GM18505 (cell line): ENCODE results near the gene GPC3.
"Not testable (repeated sequence)": the region's sequence is repeated elsewhere in the genome, so short reads cannot be mapped to it uniquely, and the experiment has no call there.

Experiments
- ATAC-seq: cut with Tn5 transposase; IDR thresholded peaks from one replicate; pipeline ENCODE4 v1.9.1; 2021; ENCODE audit not compliant: unreplicated experiment
- POLR2A ChIP-seq: IDR thresholded peaks from 4 replicates; pipeline ENCODE4 v1.6.1; 2011; ENCODE audit warnings: borderline replicate concordance; ENCODE audit not compliant: insufficient read depth, insufficient read length; ENCODE audit errors: extremely low read depth

GPC3 gene

DNA sequence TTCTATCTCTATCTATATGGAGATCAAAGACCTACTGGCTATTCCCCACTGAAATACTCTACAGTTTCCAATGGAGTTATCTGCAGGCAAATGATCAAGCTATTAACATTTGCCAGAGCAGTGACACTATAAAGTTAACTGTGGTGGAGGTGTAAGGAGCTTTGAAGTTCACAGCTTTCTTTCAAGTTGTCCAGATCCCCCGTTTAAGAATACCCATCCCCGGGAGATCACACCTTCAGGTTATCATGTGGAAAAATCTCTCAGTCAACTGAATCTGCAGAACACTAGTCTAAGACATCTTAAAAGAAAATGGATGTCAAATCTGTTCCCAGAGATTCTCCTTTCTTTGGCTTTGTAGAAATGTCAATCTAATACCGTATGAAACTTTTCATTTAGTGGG is 80.1 kb downstream of the GPC3 start:
- no peak for ATAC-seq
- TF ChIP-seq POLR2A, result no peak

DNA sequence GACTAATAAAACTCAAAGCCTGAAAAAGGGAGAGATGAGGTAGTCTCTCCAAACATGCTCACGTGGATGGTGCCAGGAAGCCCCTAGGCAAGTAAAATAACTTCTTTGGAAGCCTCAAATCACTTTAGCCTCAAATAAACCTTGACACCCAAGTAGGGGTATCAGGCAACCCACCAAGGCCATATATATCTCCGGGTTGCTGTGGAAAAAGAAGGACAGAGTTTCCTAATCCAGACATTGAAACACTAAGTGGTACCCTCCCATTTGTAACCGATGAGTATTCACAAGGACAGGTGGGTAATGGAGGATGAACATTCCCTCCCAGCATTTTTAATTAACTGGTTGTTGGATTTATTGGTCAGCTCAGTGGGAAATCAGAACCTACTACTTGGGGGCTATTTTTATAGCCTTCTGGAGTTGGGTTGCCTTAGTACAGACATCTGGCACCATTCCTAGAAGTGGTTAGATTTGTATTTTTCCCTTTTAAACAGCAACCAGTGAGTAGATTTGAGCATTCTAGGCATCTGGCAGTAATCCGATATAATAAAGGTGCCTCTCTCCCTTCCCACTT is 87.7 kb downstream of the GPC3 start:
- no peak for TF ChIP-seq POLR2A
- no peak for ATAC-seq

DNA sequence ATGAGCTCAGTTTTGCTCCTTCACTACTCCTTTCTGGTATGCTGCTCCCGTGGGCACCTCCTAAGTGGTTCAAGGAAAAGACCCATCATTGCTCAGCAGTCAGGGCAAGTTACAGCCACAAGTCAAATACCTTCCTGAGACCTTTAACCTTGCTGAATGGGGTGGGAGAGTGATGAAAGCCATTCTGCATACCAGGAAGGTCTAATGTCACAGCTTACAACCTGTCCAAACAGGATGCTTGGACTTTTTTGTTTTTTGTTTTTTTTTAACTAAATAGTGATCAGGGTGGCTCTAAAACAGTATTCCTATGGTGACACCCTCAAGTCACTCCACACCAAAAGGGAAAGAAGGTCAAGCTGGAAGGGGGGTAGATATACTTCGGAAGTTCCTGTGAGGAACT is 93.1 kb downstream of the GPC3 start:
- ATAC-seq, result no peak
- no peak for TF ChIP-seq POLR2A

DNA sequence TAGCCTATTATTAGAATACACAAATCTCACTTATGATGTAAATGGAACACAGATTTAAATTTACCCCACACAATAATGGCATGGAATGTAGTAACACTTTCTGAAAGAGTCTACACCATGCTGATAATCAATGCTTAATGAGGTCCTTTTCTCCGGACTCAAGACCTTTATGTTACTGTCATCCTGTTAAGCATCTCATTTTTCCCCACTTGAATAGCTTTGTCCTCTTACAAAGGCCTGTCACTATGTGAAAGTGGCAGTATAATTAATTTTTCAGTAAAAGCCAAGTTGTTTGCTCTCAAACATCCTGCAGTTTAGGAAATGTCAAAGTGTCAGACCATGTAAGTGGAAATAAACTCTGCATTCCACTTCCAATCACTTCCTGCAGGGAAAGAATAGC is 96.4 kb downstream of the GPC3 start:
- no peak for TF ChIP-seq POLR2A

DNA sequence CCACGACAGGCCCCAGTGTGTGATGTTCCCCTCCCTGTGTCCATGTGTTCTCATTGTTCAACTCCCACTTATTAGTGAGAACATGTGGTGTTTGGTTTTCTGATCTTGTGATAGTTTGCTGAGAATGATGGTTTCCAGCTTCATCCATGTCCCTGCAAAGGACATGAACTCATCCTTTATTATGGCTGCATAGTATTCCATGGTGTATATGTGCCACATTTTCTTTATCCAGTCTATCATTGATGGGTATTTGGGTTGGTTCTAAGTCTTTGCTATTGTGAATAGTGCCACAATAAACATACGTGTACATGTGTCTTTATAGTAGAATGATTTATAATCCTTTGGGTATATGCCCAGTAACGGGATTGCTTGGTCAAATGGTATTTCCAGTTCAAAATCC is 97.3 kb downstream of the GPC3 start:
- not testable (repeated sequence) for ATAC-seq

More for the DNA sequence above, 96.4 kb downstream of the GPC3 start:
- ATAC-seq, result no peak

DNA sequence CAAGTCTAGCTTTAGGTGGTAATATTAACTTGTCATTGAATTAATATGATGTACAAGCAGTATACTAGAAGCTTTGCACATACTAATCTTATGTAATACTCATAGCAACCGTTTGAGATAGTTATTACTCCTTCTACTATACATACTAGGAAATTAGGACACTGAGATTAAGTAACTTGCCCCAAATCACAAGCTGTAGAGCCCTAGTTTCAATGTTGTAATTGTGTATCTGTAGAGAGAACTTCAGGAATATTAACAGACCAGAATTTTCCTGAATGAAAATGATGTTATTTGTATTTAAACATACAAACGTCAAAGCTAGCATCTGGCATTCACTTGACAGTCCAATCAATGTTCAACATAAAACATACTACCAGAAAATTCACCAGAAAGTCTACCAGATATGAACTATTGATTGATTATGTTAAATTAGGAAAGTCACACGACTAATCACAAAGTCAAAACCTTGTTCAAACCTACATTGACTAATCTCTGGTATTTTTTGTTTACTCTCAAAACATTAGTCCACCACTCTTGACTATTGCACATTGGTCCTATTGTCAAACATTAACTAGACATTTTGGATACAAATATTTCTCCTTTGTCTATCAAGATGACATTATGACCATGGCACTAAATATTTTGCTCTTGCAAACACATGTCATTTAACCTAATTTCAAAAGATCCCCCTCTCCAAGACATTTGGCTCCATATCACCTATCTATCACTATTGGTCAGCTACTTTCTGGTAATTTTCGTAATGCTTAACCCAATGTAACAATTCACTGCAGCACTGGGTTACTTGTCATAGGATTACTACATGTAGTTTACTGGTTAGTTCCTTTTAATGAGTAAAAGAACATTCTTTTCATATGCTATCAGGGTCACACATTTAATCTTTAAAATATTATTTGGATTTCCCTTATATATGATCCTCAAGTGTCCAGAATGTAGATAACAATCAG is 100.7 kb downstream of the GPC3 start:
- ATAC-seq, result no peak
- TF ChIP-seq POLR2A, result no peak

DNA sequence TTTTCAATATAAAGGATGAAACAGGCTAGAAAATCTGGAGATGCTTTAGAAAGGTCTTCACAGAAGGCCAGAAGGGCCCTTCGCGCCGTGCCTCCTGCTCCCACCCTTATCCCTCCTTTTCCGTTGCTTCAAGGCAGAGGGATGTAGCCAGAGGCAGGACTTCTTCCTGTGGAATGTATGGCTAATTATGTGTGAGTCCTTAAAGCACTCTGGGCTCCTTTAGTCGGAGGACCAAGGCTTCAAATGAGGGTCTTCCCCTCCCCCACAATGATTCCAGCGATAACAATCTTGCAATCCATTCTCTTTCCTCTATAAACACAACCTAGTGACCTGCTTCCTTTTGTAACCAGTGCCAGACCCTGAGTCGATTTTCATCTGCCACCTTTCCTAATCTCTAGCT is 103.5 kb downstream of the GPC3 start:
- no peak for TF ChIP-seq POLR2A
- ATAC-seq, result no peak

DNA sequence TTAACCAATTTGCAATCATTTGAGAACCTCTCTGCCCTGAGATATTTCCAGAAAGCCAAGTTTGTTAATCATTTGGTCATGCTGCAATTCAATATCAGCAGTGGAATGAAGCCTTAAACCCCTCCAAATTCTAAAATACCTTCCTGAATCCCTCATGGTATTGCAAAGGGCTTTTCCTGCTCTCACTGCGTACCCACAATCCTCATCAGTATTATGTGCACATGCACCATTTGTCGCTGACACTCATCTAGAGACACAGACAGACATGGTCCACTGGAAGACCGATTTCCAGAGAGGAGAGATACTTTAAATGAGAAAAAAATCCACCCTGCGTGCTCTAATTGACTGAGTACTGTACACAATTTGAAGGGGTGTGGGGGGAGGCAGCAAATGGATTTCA is 104.4 kb downstream of the GPC3 start:
- no peak for TF ChIP-seq POLR2A
- ATAC-seq, result no peak

DNA sequence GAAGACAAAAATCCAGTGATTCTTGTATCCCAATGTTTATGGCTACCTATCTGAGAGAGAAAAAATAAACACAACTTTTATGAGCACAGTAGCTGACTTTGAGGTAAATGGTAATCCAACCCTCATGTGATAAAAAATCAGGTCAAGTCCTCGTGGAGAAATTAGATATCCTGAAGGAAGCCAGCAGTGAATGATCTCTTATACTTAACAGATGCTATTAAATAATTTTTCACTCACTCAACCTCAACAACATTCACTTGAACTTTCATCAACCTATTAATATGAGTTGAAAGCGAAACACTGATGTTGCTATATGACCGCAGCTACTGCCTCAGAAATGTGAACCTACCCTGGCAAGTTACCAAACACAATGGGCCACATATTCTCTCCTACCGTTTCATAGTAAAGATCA is 105.4 kb downstream of the GPC3 start:
- no peak for TF ChIP-seq POLR2A
- ATAC-seq, result no peak

DNA sequence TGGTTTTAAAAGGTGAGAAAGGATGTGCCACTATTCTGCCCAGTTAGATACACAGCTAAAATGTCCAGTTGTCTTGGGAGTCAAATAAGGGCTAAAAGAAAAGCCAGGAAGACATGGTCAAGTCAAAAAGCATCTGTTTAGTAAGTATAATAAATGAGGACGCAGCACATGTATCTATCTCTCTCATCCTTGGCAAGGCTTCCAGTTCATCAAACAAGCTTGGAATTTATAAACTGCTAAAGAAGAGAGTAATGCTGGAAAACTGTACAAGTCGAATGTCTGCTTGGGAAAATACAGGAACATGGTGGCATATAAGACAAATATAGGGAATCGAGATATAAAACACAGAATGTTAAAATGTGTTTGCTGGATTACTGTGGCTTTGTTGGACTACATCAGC is 106.7 kb downstream of the GPC3 start:
- no peak for TF ChIP-seq POLR2A
- no peak for ATAC-seq

DNA sequence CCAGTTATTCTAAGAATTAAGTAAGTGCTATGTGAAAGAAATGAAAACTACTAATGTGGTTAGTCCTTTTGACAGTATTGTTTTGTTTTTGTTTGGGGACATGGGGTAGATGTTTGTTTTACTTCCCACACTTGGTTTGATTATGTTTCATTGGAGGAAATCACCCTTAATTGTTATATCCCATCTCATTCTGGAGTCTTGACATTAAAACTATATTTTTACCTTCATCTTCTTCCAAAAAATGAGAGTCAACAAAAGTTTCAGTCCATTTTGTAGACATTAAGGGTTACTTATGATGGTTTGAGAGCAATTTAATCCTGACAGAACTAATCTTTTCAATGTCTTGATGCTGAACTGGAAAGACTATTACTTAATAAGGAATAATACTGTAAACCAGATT is 108.7 kb downstream of the GPC3 start:
- no peak for TF ChIP-seq POLR2A
- ATAC-seq, result no peak

DNA sequence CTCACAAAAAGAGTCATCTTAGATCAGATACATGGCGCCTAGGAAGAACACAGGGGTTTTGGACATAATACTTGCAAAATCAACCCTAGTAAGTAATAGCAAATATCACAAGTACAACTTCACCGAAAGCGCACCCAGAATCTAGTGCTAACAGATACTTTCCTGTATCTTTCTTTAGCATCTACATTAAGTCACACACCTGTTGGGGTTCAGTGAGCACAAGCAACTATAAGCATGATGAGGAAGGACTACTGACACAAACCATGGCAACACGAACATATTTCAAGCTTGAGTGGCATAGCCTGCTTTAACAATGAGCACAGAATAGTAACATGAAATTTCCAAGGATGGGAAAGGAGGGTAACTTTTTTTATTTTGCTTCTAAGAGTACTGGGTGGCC is 116.1 kb downstream of the GPC3 start:
- no peak for ATAC-seq
- no peak for TF ChIP-seq POLR2A

DNA sequence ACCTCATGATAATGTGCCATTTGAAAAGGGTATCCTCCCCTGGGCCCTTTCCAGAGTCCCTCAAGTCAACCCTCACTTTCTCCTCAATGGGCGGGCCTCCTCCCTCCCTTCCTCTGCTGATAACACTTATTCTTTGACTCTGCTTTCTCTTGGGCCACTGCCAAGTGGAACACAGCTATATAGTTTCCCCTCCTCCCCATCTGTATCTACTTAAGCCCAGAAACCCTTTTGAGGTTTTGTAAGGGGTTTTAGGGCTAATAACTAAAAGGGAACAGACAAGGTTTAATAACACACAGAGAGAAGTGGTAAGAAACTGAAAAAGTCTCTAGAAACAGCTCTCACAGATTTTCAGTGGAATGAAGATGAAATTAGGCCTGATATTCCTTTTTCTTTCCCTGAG is 116.7 kb downstream of the GPC3 start:
- no peak for TF ChIP-seq POLR2A
- no peak for ATAC-seq

DNA sequence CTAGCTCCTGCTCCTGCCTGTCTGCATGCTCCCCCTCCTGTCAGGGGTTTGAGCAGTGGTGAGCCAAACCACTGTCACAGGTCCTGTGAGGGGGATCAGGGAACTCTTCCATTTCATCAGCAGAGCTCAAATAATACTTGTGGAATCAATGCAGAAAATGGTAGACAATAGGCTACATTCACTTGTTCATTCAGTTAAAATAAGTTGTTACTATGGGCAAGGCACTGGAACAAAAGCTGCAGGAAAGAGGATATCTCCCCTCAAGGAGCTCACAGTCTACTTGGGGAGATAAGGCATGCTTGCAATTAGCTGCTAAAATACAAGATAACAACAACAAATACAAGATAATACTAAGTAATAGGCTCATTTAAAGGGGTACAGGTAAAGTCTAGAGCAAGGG is 117.1 kb downstream of the GPC3 start:
- ATAC-seq, result no peak
- TF ChIP-seq POLR2A, result no peak
